ENCODE results near the gene GAB2. TPM values are rescaled to one million over a fixed set of nuclear protein-coding genes. Genes with fewer than 3 reads are reported as not detected.

The GAB2 gene
- polyA plus RNA-seq, 1 experiment, result 8.7 TPM

- Histone ChIP-seq H3K27me3 (ENCODE audit: control insufficient read depth, insufficient read depth, low read length) (no peaks in the 10 kb centered on the region), H3K4me3 (ENCODE audit: low read depth, low read length) (no peak overlapping the region), H3K9me3 (ENCODE audit: control insufficient read depth, insufficient read depth, low read length) (no peaks in the 10 kb centered on the region), H3K27ac (ENCODE audit: low read depth, low read length) (no peak overlapping the region)
- CTCF ChIA-PET, result no interaction called here
- TF ChIP-seq CTCF (IDR thresholded peaks at IDR 0.05; ENCODE audit: low read depth, low read length), result no peak
- POLR2A ChIA-PET, result no interaction called here
- no peak for DNase-seq (ENCODE audit: low read depth, low spot score)
Measured at GRCh38 chr11:78450866-78451265, 33.2 kb upstream of the GAB2 start.

- H3K27ac ChIP-seq (ENCODE audit: low read depth, low read length), result no peak overlapping the region
- CTCF ChIA-PET, result no interaction called here
- H3K27me3 ChIP-seq (ENCODE audit: control insufficient read depth, insufficient read depth, low read length), result no peaks in the 10 kb centered on the region
- no peaks in the 10 kb centered on the region for H3K9me3 ChIP-seq (ENCODE audit: control insufficient read depth, insufficient read depth, low read length)
- no peak for TF ChIP-seq CTCF (IDR thresholded peaks at IDR 0.05; ENCODE audit: low read depth, low read length)
- DNase-seq (ENCODE audit: low read depth, low spot score), result no peak
- no peak overlapping the region for H3K4me3 ChIP-seq (ENCODE audit: low read depth, low read length)
- POLR2A ChIA-PET, result no interaction called here
Measured at GRCh38 chr11:78449866-78450265, 32.2 kb upstream of the GAB2 start.

GRCh38 chr11:78446210-78446609, 28.6 kb upstream of the GAB2 start:
- H3K4me3 ChIP-seq (ENCODE audit: low read depth, low read length), result no peak overlapping the region
- ChIA-PET POLR2A (no interaction called here), CTCF (no interaction called here)
- DNase-seq (ENCODE audit: low read depth, low spot score), result no peak
- H3K27me3 ChIP-seq (ENCODE audit: control insufficient read depth, insufficient read depth, low read length), result no peaks in the 10 kb centered on the region
- H3K9me3 ChIP-seq (ENCODE audit: control insufficient read depth, insufficient read depth, low read length), result no peaks in the 10 kb centered on the region
- no peak for TF ChIP-seq CTCF (IDR thresholded peaks at IDR 0.05; ENCODE audit: low read depth, low read length)
- no peak overlapping the region for H3K27ac ChIP-seq (ENCODE audit: low read depth, low read length)

GRCh38 chr11:78444726-78445125, 27.1 kb upstream of the GAB2 start:
- DNase-seq (ENCODE audit: low read depth, low spot score), result no peak
- H3K9me3 ChIP-seq (ENCODE audit: control insufficient read depth, insufficient read depth, low read length), result no peaks in the 10 kb centered on the region
- POLR2A ChIA-PET, result no interaction called here
- TF ChIP-seq CTCF (IDR thresholded peaks at IDR 0.05; ENCODE audit: low read depth, low read length), result no peak
- CTCF ChIA-PET, result no interaction called here
- H3K27ac ChIP-seq (ENCODE audit: low read depth, low read length), result no peak overlapping the region
- no peaks in the 10 kb centered on the region for H3K27me3 ChIP-seq (ENCODE audit: control insufficient read depth, insufficient read depth, low read length)
- H3K4me3 ChIP-seq (ENCODE audit: low read depth, low read length), result no peak overlapping the region

GRCh38 chr11:78441956-78442355, 24.3 kb upstream of the GAB2 start:
- Histone ChIP-seq H3K27me3 (ENCODE audit: control insufficient read depth, insufficient read depth, low read length) (no peaks in the 10 kb centered on the region), H3K4me3 (ENCODE audit: low read depth, low read length) (no peak overlapping the region), H3K9me3 (ENCODE audit: control insufficient read depth, insufficient read depth, low read length) (no peaks in the 10 kb centered on the region), H3K27ac (ENCODE audit: low read depth, low read length) (no peak overlapping the region)
- ChIA-PET CTCF (no interaction called here), POLR2A (no interaction called here)
- no peak for TF ChIP-seq CTCF (IDR thresholded peaks at IDR 0.05; ENCODE audit: low read depth, low read length)
- DNase-seq (ENCODE audit: low read depth, low spot score), result no peak

Measured in AG04450 (cell line).